ENCODE measurements around the gene SNAPC5. TPM values are rescaled to one million over a fixed set of nuclear protein-coding genes. Genes with fewer than 3 reads are reported as not detected.

SNAPC5 gene
- total RNA-seq, 1 donor from 2014 or later = 17.6 TPM

GRCh38 chr15:66498501-66499386 lies 1.2 kb upstream of the SNAPC5 start:
- no peaks in the 10 kb centered on the region for H3K9me3 Mint-ChIP-seq (ENCODE audit: unreplicated experiment)
- DNase-seq = no peak

GRCh38 chr15:66496951-66497501 lies 536 bp downstream of the SNAPC5 start:
- Mint-ChIP-seq H3K4me3 (ENCODE audit: unreplicated experiment) (peak overlapping the region; percentile 95), H3K27me3 (ENCODE audit: unreplicated experiment) (peaks cover 5% of the 10 kb centered on the region), H3K9me3 (ENCODE audit: unreplicated experiment) (no peaks in the 10 kb centered on the region), H3K27ac (ENCODE audit: unreplicated experiment) (peak overlapping the region; percentile 89), H3K36me3 (ENCODE audit: unreplicated experiment) (no peaks in the 10 kb centered on the region), H3K4me1 (ENCODE audit: low read depth, unreplicated experiment) (no peaks in the 10 kb centered on the region)
- DNase-seq = no peak
- TF ChIP-seq, protein P1, sequence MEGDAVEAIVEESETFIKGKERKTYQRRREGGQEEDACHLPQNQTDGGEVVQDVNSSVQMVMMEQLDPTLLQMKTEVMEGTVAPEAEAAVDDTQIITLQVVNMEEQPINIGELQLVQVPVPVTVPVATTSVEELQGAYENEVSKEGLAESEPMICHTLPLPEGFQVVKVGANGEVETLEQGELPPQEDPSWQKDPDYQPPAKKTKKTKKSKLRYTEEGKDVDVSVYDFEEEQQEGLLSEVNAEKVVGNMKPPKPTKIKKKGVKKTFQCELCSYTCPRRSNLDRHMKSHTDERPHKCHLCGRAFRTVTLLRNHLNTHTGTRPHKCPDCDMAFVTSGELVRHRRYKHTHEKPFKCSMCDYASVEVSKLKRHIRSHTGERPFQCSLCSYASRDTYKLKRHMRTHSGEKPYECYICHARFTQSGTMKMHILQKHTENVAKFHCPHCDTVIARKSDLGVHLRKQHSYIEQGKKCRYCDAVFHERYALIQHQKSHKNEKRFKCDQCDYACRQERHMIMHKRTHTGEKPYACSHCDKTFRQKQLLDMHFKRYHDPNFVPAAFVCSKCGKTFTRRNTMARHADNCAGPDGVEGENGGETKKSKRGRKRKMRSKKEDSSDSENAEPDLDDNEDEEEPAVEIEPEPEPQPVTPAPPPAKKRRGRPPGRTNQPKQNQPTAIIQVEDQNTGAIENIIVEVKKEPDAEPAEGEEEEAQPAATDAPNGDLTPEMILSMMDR (IDR thresholded peaks at IDR 0.05; ENCODE audit: partially characterized antibody, unreplicated experiment) = no peak

More at GRCh38 chr15:66498501-66499386, 1.2 kb upstream of the SNAPC5 start:
- Mint-ChIP-seq H3K4me1 (ENCODE audit: low read depth, unreplicated experiment) (peaks cover 8% of the 10 kb centered on the region), H3K27ac (ENCODE audit: unreplicated experiment) (peak overlapping the region; percentile 31), H3K4me3 (ENCODE audit: unreplicated experiment) (peak overlapping the region; percentile 13), H3K36me3 (ENCODE audit: unreplicated experiment) (no peaks in the 10 kb centered on the region), H3K27me3 (ENCODE audit: unreplicated experiment) (peaks cover 2% of the 10 kb centered on the region)
- TF ChIP-seq, protein P1 (IDR thresholded peaks at IDR 0.05; ENCODE audit: partially characterized antibody, unreplicated experiment) = peak; percentile 38

DNA sequence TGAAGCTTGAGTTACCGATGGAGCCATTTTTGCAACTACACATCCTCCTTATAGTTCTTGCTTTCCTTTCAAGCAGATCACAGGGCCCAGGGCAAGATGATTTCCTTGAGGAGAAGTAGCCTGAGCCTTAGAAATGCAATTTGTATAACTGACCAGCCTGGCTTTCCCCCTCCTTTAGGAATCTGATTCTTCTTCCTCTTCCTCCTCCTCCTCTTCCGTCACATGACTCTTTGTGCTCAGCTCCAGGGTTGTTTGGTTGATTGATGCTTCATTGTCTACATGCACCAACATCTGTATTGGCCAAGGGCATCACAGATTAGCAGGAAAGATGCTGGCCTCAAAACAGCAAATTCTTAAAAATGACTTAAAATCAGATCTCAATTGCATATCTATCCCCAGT lies 3.3 kb downstream of the SNAPC5 start:
- Mint-ChIP-seq H3K9me3 (ENCODE audit: unreplicated experiment) (peaks cover 2% of the 10 kb centered on the region), H3K36me3 (ENCODE audit: unreplicated experiment) (peaks cover 5% of the 10 kb centered on the region), H3K4me1 (ENCODE audit: low read depth, unreplicated experiment) (no peaks in the 10 kb centered on the region), H3K27me3 (ENCODE audit: unreplicated experiment) (peaks cover 8% of the 10 kb centered on the region), H3K27ac (ENCODE audit: unreplicated experiment) (no peak overlapping the region), H3K4me3 (ENCODE audit: unreplicated experiment) (no peak overlapping the region)
- TF ChIP-seq, protein P1 (IDR thresholded peaks at IDR 0.05; ENCODE audit: partially characterized antibody, unreplicated experiment) = no peak
- no peak for DNase-seq

DNA sequence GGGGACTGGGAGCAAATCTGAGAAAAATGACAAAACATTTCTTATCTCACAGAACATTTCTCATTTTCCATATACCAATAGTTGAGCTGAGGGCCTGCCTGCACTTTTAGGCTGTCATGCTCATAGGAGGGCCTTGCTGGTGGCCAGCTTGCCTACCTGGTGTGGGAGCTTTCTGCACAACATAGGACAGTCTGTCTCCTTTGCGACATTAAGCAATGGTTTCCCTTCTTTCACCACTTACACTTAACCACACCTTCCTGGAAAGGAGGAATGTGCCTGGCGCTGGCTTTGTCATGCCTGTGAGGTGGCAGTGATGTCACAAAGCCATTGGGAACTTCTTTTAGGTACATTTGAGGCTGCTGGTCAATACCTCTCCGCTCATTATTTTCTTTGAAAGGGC lies 5.7 kb downstream of the SNAPC5 start:
- Mint-ChIP-seq H3K27ac (ENCODE audit: unreplicated experiment) (no peak overlapping the region), H3K4me1 (ENCODE audit: low read depth, unreplicated experiment) (no peaks in the 10 kb centered on the region), H3K36me3 (ENCODE audit: unreplicated experiment) (peaks cover 5% of the 10 kb centered on the region), H3K9me3 (ENCODE audit: unreplicated experiment) (peaks cover 4% of the 10 kb centered on the region), H3K27me3 (ENCODE audit: unreplicated experiment) (peaks cover 5% of the 10 kb centered on the region), H3K4me3 (ENCODE audit: unreplicated experiment) (no peak overlapping the region)
- TF ChIP-seq, protein P1 (IDR thresholded peaks at IDR 0.05; ENCODE audit: partially characterized antibody, unreplicated experiment) = no peak
- DNase-seq = no peak
